Activated naive CD8-positive, alpha-beta T cell treated with anti-CD3 and anti-CD28 coated beads, Interleukin-2, amount 10 ng/mL, durations not matched to agents 7 days and 5 days (primary cell): ENCODE measurements around the gene ZNF236. TPM values are rescaled to one million over a fixed set of nuclear protein-coding genes. Genes with fewer than 3 reads are reported as not detected.
"Not testable (repeated sequence)": the region's sequence is repeated elsewhere in the genome, so short reads cannot be mapped to it uniquely, and the experiment has no call there.

ENCODE experiments used
- ATAC-seq: fragments of 150-1000 bp; cut with Tn5 transposase; one replicate; pipeline ENCODE4 v1.10.0; 2021; ENCODE audit warnings: low read depth, moderate library complexity
- POLR2A ChIA-PET: fragments of 350-600 bp; sonication (Branson Sonifier 250); formaldehyde crosslinking; loops from one replicate; lab custom pipeline; 2021; ENCODE audit warnings: antibody characterized with exemption; lab: Charles Lee
- DNase-seq: peaks from one replicate; pipeline ENCODE4 v3.0.0; 2021
- H3K27ac Mint-ChIP-seq: one replicate; pipeline ENCODE4 v1.8.0; 2022; ENCODE audit warnings: mild to moderate bottlenecking, mixed read lengths
- H3K27me3 Mint-ChIP-seq: one replicate; pipeline ENCODE4 v1.8.0; 2022; ENCODE audit warnings: mild to moderate bottlenecking, moderate library complexity, mixed read lengths
- H3K36me3 Mint-ChIP-seq: one replicate; pipeline ENCODE4 v1.8.0; 2021; ENCODE audit warnings: mild to moderate bottlenecking, mixed read lengths
- H3K4me1 Mint-ChIP-seq: one replicate; pipeline ENCODE4 v1.8.0; 2021; ENCODE audit warnings: mixed read lengths
- H3K4me3 Mint-ChIP-seq: one replicate; pipeline ENCODE4 v1.8.0; 2022; ENCODE audit warnings: mild to moderate bottlenecking, moderate library complexity, mixed read lengths
- H3K9me3 Mint-ChIP-seq: one replicate; pipeline ENCODE4 v1.8.0; 2021; ENCODE audit warnings: mixed read lengths
- total RNA-seq, 2 experiments: library from RNA; stranded (reverse); gene quantifications; one replicate each; pipeline ENCODE4 v1.2.3, GENCODE V29; 2021

ZNF236 gene
- total RNA-seq = 10 to 100 TPM; 23.7 to 25.5 TPM

DNA sequence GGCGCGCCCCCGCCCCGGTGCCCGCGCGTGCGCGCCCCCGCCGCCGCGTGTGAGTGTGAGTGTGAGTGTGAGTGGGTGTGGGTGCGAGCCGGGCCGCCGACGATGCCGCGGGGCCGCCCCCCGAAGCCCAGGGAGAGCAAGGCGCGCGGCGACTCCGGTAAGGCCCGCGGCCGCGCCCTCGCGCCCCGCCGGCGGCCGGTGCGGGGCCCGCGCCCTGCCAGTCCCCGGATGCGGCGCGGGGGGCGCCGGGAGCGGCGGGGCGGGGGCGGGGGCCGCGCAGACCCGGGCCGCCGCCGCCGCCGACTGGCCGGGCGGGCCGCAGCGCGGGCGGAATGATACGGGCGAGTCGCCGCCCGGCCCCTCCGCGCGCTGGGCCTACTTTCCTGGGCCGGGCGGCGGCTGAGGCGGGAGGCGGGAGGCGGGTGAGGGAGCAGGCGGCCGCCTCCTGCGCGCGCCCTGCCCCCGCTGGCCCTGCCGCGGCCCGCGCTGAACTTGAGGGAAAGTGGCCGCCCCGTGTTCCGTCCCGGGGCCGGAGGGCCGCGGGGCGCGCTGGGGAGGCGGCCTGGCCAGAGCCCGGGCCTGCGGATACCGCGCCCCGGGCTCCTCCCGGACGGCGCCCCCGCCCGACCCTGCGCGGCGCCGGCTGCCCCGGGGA is at the start of gene ZNF236:
Gene ZNF236 (plus strand): TSS at position 52 of the 655 bp plus-strand sequence. CDS start 51 bp downstream, at position 103.
- no peaks in the 10 kb centered on the region for H3K27me3 Mint-ChIP-seq
- H3K9me3 Mint-ChIP-seq = no peaks in the 10 kb centered on the region
- peak; percentile 84 for DNase-seq
- H3K4me1 Mint-ChIP-seq = peaks cover 38% of the 10 kb centered on the region
- POLR2A ChIA-PET = interaction anchor here (0.8 to 2.4 kb wide), 10 partner anchors 11 to 348 kb away, joined by 3 to 7 read pairs (median 3); partner anchors contain the start of gene MBP
- H3K36me3 Mint-ChIP-seq = peaks cover 18% of the 10 kb centered on the region
- peak within 1 kb of the TSS; percentile 96 for H3K4me3 Mint-ChIP-seq
- peak; percentile 69 for ATAC-seq
- peak within 1 kb of the TSS; percentile 96 for H3K27ac Mint-ChIP-seq

GRCh38 chr18:76772665-76773064 is 49.7 kb upstream of the ZNF236 start:
- Mint-ChIP-seq H3K27ac (no peak overlapping the region), H3K9me3 (peaks cover 14% of the 10 kb centered on the region), H3K4me1 (no peaks in the 10 kb centered on the region), H3K27me3 (peaks cover 13% of the 10 kb centered on the region), H3K4me3 (no peak overlapping the region), H3K36me3 (peaks cover 12% of the 10 kb centered on the region)
- ATAC-seq (no peak), DNase-seq (no peak)
- POLR2A ChIA-PET = no interaction called here

DNA sequence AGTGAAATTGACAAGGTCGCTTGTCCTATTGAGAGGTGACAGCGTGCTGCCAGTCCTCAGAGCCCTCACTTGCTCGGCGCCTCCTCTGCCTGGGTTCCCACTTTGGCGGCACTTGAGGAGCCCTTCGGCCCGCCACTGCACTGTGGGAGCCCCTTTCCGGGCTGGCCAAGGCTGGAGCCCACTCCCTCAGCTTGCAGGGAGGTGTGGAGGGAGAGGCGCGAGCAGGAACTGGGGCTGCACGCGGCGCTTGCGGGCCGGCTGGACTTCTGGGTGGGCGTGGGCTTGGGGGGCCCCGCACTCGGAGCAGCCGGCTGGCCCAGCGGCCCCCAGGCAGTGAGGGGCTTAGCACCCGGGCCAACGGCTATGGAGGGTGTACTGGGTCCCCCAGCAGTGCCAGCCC is 45.3 kb upstream of the ZNF236 start:
- H3K4me3 Mint-ChIP-seq, H3K27ac Mint-ChIP-seq, DNase-seq, POLR2A ChIA-PET, H3K9me3 Mint-ChIP-seq, H3K4me1 Mint-ChIP-seq, H3K36me3 Mint-ChIP-seq, ATAC-seq: not testable (repeated sequence)
- H3K27me3 Mint-ChIP-seq = peaks cover 24% of the 10 kb centered on the region

DNA sequence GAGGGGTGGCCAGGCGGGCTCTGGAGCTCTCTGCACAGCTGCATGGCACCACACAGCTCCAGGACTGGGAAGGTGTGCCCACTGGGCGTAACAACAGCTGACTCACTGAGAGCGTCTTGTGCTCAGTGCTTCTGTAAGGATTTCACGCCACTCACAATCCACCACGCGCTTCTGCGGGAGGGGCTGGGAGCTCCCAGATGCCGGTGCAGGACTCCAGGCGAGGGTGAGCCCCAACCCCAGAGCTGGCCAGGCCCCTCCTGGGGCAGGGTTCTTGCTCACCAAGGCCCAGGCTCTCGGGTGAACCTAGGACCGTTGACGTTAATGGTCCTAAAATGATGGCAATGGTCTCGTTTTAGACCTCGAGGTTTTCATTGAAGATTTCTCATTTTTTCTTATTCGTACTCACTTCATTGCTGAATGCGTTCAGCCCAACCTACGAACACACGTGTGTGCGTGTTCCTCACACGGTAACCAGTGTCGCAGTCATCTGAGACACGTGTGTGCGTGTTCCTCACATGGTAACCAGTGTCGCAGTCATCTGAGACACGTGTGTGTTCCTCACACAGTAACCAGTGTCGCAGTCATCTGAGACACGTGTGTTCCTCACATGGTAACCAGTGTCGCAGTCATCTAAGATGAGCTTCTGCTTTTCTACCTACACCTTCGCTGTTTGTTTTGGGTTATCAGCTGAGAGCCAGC is 38.4 kb upstream of the ZNF236 start:
- Mint-ChIP-seq H3K27ac (no peak overlapping the region), H3K27me3 (peaks cover 37% of the 10 kb centered on the region), H3K4me1 (peaks cover 4% of the 10 kb centered on the region), H3K9me3 (no peaks in the 10 kb centered on the region), H3K4me3 (no peak overlapping the region), H3K36me3 (no peaks in the 10 kb centered on the region)
- POLR2A ChIA-PET = no interaction called here
- DNase-seq = no peak
- no peak for ATAC-seq

DNA sequence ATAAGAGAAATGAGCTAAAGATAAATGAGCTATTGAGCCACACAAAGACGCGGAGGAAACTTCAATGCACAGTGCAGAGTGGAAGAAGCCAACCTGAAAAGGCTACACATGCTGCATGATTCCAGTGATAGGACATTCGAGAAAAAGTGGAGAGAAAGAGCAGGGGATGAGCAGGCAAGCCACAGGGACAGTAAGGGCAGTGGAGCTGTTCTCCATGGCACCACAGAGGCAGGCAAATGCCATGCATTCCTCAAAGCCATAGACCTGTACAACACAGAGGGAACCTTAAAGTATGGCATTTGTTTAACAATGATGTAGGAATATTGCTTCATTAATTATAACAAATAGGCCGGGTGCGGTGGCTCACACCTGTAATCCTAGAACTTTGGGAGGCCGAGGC is 36.5 kb upstream of the ZNF236 start:
- H3K27ac Mint-ChIP-seq = no peak overlapping the region
- ATAC-seq = no peak
- H3K36me3 Mint-ChIP-seq = no peaks in the 10 kb centered on the region
- H3K4me1 Mint-ChIP-seq = peaks cover 7% of the 10 kb centered on the region
- H3K4me3 Mint-ChIP-seq = no peak overlapping the region
- POLR2A ChIA-PET = no interaction called here
- H3K9me3 Mint-ChIP-seq = peaks cover 8% of the 10 kb centered on the region
- DNase-seq = no peak
- H3K27me3 Mint-ChIP-seq = peaks cover 25% of the 10 kb centered on the region

DNA sequence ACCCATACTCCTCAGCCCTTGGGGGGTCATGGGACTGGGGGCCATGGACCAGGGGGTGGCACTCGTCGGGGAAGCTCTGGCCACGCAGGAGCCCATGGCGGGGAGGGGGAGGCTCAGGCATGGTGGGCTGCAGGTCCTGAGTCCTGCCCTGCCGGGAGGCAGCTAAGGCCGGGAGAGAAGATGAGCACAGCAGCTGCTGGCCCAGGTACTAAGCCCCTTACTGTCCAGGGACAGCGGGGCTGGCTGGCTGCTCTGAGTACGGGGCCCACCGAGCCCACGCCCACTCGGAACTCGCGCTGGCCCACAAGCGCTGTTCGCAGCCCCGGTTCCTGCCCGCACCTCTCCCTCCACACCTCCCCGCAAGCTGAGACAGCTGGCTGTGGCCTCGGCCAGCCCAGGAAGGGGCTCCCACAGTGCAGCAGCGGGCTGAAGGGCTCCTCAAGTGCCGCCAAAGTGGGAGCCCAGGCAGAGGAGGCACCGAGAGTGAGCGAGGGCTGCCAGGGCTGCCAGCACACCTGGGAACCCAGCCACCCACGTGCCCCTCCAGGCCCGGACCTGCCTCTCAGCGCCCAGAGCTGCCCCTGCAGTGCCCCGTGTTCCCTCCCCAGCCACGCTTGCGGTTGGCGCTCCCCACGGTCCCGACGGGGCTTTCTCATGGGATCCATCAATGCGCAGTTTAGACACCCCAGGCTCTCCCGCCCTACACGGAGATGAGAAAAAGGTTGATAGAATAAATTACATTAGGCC is 33.6 kb upstream of the ZNF236 start:
- Mint-ChIP-seq H3K4me3 (no peak overlapping the region), H3K36me3 (peaks cover 3% of the 10 kb centered on the region), H3K9me3 (peaks cover 15% of the 10 kb centered on the region), H3K4me1 (peaks cover 7% of the 10 kb centered on the region), H3K27me3 (peaks cover 22% of the 10 kb centered on the region), H3K27ac (no peak overlapping the region)
- DNase-seq (no peak), ATAC-seq (no peak)
- POLR2A ChIA-PET = no interaction called here

DNA sequence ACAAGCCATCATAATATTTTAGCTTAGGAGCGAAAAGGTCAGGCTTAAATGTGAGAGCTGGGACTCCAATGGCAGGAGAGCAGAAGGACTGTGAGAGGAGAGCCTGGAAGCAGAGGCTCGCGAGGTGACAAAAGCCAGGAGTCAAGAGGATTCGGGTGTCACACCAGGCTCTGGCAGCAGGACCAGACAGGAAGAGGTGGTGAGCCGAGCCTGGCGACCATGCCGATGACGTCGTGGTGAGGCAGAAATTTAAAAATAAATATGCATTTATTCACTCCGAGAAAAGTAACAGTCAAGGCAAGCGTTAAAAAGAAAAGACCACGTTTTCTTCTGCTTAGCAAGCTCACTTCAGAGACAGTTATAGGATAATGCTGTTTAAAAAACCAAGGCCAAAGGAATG is 31.3 kb upstream of the ZNF236 start:
- H3K36me3 Mint-ChIP-seq = peaks cover 3% of the 10 kb centered on the region
- peaks cover 7% of the 10 kb centered on the region for H3K4me1 Mint-ChIP-seq
- no peak overlapping the region for H3K4me3 Mint-ChIP-seq
- DNase-seq = no peak
- POLR2A ChIA-PET = no interaction called here
- H3K27ac Mint-ChIP-seq = no peak overlapping the region
- H3K27me3 Mint-ChIP-seq = peaks cover 16% of the 10 kb centered on the region
- no peak for ATAC-seq
- peaks cover 15% of the 10 kb centered on the region for H3K9me3 Mint-ChIP-seq

DNA sequence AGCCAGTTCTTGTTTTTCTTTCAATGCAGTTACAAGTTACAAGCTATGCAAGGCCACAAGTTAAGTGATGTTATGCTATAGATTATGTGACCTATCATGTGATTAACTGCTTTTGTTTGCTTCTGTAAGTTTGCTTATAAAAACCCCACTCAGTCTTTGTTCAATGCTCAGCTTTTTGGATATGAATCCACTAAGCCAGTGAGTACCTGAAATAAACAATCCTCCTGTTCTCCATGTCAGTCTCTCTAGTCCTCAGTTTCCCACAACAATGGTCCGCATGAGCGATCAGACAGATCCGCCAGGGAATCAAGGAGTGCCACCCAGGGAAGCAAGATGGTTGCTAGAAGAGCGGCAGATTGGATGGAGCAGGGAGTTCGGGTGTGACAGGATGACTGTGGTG is 30.7 kb upstream of the ZNF236 start:
- Mint-ChIP-seq H3K4me3 (no peak overlapping the region), H3K27ac (peak overlapping the region; percentile 8)

GRCh38 chr18:76794326-76794725 is 28.0 kb upstream of the ZNF236 start:
- Mint-ChIP-seq H3K27me3 (peaks cover 17% of the 10 kb centered on the region), H3K4me1 (peaks cover 2% of the 10 kb centered on the region), H3K27ac (no peak overlapping the region), H3K36me3 (peaks cover 5% of the 10 kb centered on the region), H3K4me3 (no peak overlapping the region), H3K9me3 (peaks cover 20% of the 10 kb centered on the region)
- POLR2A ChIA-PET = no interaction called here
- no peak for ATAC-seq
- DNase-seq = no peak

More for the DNA sequence above, 30.7 kb upstream of the ZNF236 start:
- peaks cover 15% of the 10 kb centered on the region for H3K27me3 Mint-ChIP-seq
- ATAC-seq (no peak), DNase-seq (no peak)
- POLR2A ChIA-PET = no interaction called here
- peaks cover 15% of the 10 kb centered on the region for H3K9me3 Mint-ChIP-seq
- peaks cover 7% of the 10 kb centered on the region for H3K4me1 Mint-ChIP-seq
- peaks cover 3% of the 10 kb centered on the region for H3K36me3 Mint-ChIP-seq

DNA sequence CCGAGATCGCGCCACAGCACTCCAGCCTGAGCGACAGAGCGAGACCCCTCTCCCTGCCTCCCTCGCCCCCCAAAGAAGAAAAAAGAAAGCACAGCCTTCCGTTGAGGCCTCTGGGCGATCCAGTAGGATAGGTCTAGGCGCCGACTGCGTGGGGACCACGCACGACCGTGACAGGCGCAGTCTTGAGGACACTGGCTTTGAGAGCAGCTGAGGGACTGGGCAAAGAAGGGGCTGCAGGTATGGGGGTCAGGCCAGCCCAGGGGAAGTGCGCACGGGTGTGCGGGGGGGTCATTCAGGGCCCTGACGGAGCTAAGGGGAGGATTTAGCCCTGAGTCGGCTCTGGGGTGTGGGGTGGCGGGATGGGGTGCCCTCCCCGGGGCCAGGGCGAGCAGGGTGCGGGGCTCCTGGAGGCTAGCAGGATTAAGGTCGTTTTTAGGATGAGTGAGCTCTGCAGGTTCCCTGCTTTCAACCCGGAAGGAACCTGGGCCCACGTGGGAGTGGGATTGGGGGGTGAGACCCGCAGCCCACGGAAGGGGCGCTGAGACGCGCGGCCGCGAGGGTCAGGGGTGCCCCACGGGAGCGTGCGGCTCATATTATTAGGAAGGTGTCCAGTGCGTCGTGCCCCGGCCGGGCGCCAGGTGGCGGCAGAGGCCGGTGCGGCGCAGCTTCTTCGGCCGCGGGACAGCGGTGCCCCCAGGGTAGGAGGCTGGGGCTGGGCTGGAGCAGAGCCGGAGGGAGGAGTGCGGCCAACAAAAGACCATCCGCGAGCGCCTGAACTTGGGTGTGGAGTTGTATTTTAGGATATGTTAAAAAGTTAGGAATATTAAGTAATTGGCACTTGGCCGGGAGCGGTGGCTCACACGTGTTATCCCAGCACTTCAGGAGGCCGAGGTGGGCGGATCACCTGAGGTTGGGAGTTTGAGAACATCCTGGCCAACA is 20.5 kb upstream of the ZNF236 start:
- Mint-ChIP-seq H3K27me3 (peaks cover 24% of the 10 kb centered on the region), H3K4me3 (peak overlapping the region; percentile 68), H3K36me3 (peaks cover 2% of the 10 kb centered on the region), H3K4me1 (peaks cover 9% of the 10 kb centered on the region), H3K9me3 (peaks cover 4% of the 10 kb centered on the region), H3K27ac (no peak overlapping the region)
- DNase-seq (peak; percentile 73), ATAC-seq (peak; percentile 80)
- POLR2A ChIA-PET = interaction anchor here (1.4 to 2.1 kb wide), 2 partner anchors 19 to 20 kb away, joined by 3 to 7 read pairs (median 5); partner anchors contain the start of gene ZNF236

- Mint-ChIP-seq H3K4me3 (peak overlapping the region; percentile 58), H3K9me3 (no peaks in the 10 kb centered on the region), H3K4me1 (peaks cover 9% of the 10 kb centered on the region), H3K27me3 (peaks cover 21% of the 10 kb centered on the region), H3K36me3 (no peaks in the 10 kb centered on the region), H3K27ac (no peak overlapping the region)
- ATAC-seq (no peak), DNase-seq (no peak)
- POLR2A ChIA-PET = interaction anchor here (1.4 to 2.1 kb wide), 2 partner anchors 18 to 19 kb away, joined by 3 to 7 read pairs; partner anchors contain the start of gene ZNF236
Measured at GRCh38 chr18:76803413-76803812, 18.9 kb upstream of the ZNF236 start.

GRCh38 chr18:76803814-76804213 is 18.5 kb upstream of the ZNF236 start:
- H3K36me3 Mint-ChIP-seq = no peaks in the 10 kb centered on the region
- POLR2A ChIA-PET = interaction anchor here (2.1 kb wide), 1 partner anchor 18 kb away, joined by 7 read pairs; the partner anchor contains the start of gene ZNF236
- peaks cover 9% of the 10 kb centered on the region for H3K4me1 Mint-ChIP-seq
- H3K9me3 Mint-ChIP-seq = no peaks in the 10 kb centered on the region
- H3K27ac Mint-ChIP-seq = no peak overlapping the region
- ATAC-seq = peak; percentile 82
- peak overlapping the region; percentile 58 for H3K4me3 Mint-ChIP-seq
- peaks cover 18% of the 10 kb centered on the region for H3K27me3 Mint-ChIP-seq
- peak; percentile 62 for DNase-seq
